HG02798 (cell line): ENCODE data around the gene MBLAC2.
A peak's percentile ranks its signal among the peaks of the same experiment; 100 is the strongest.

Source experiments
- ATAC-seq: cut with Tn5 transposase; IDR thresholded peaks from one replicate; pipeline ENCODE4 v1.9.1; 2021; ENCODE audit warnings: mild to moderate bottlenecking; ENCODE audit not compliant: unreplicated experiment, poor library complexity

MBLAC2 gene

DNA sequence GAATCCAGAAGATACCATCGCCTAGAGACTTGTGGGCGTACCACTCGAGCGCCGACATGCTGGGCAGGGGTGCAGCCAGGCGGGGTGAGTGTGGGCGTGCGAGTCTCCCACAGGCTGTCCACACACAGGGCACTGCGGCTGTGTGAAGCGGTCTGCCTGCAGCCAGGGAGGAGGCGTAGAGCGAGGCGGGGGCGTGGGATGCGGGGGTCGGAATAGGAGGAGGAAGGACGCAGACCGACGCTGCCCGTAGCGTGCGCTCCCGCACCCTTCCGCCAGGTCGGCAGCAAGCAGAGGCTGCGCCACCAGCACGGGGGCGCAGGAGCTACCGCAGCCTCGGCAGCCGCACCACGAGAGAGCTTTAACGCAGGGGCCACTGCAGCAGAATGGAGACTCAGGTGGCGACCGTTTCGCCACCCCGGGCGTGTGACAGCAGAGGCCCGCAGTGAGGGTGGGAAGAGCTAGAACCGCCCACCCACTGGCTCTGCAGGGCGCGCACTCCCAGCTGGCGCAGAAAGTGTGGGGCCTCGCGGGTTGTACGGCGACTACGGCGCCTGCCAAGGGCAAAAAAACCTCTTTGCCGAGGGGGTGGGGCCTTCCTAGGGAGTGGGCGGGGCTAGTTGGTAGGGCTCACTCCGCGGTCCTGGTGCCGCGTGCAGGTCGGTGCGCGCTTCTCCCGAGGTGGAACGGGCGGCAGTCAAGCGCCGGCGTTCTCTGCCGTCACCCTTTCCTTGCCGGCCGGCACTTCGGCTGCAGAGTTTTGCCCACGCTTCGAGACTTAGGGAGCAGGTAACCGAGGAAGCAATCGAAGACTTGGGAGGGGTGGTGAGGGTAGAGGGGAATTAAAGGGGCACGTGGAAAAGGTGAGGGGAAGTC lies at the start of gene MBLAC2, which contains the start of gene POLR3G:
MBLAC2 (minus strand) TSS at position 537 of the 873 bp plus-strand sequence; CDS start at position 58, 479 bp downstream.
POLR3G (plus strand) TSS at position 630 of the 873 bp plus-strand sequence. CDS start 10,704 bp downstream, outside the sequence.
- ATAC-seq, result peak; percentile 91

DNA sequence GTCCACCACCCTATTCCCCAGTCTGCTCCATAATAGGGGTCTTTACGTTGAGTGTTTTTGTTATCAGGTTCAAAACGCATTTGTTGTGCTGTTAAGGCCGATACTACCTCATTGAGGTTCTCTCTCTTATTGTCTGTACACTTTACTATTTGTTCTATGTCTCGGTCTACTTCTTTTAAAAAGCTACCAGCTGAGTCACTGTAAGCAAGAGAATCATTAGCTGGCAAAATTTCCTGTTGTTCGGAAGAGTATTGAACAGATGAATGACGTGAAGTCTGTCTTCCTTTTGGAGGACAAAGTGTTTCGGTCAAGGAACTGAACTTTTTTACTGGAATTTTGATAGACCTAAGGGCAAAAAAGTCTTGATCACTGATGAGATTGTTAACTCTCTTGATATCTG lies 44.5 kb upstream of the MBLAC2 start:
- no peak for ATAC-seq

DNA sequence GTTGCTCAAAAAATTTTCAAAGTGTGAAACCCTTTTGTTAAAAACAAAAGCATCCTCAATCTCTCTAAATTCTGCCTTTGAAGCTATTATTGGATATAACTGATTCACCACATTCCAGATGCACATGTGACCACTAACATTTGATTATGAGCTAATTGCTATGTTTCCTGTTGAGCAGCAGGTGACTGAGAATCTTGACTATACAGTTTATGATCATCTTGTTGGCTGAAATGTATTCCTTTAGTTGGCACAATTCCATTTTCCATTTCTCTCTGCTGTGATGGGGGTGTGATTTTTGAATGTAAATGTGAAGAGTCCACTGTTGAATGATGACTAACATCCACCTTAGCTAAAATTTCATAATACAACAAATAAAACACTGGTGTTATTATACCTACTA lies 44.1 kb upstream of the MBLAC2 start:
- ATAC-seq, result no peak

DNA sequence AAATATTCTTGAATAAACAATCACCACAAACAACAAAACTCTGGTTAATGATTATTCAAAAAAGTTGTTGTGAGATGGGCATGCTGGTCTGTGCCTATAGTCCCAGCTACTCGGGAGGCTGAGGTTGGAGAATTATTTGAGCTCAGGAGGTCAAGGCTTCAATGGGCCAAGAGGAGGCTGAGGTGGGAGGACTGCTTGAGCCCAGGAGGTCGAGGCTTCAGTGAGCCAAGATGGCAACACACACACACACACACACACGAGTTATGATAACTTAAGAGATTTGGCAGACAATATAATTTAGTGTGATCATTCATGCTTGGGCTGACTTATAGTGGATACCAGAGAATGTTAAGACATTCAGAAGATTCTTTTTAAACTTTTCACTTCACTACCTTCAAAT lies 39.9 kb upstream of the MBLAC2 start:
- ATAC-seq, result no peak

DNA sequence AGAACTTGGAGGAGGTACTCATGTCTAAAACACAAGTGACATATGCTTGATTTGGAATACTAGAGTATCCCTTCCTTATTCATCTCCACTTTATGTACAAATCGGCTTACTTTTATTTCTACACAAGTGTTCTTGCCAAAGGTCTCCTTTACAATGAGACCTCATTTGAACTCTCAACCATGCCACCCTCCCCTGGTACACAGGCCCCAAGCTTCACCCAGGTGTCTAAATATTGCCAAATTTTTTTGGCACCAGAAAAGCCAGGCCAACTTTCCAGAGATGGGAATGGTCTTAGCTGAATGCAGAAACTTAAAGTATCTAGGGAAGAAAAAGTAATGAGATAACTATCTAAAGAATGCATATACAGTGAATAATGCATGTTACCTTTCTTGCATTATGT lies 35.9 kb upstream of the MBLAC2 start:
- no peak for ATAC-seq

DNA sequence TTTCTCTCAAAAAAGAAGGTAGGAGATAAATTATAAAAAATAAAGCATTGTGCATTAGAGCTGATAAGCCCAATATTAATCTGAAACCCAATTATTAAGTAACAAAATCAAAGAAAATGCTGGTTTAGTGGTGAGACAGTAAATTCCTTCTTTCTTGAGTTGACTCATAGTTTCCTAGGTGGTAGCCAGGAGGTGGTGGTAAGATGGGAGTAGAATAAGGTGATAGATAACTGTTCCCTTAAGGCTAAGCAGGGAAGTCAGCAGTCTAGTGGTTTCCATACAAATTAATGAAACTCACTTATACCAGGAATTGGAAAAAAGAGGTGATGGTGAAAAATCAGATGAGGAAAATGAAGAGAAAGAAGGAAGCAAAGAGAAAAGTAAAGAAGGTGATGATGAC lies 31.6 kb upstream of the MBLAC2 start:
- ATAC-seq, result no peak

DNA sequence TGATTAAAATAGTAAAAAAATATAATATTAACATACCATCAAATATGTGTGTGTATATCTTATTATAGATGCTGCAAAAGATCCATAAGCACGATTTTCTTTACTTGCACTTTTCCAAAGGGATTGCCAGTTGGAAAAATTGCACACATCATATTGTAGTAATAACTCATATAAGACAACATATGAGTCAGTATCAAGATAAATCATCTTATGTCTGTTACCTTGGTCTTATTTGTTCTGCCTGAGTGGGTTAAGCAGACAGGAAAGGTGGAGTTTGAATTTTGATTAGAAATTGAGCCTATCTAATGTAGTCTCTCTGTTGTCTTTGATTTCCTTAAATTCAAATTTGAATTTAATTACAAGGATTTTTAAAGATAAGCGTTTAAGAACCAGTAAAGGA lies 30.2 kb upstream of the MBLAC2 start:
- no peak for ATAC-seq

DNA sequence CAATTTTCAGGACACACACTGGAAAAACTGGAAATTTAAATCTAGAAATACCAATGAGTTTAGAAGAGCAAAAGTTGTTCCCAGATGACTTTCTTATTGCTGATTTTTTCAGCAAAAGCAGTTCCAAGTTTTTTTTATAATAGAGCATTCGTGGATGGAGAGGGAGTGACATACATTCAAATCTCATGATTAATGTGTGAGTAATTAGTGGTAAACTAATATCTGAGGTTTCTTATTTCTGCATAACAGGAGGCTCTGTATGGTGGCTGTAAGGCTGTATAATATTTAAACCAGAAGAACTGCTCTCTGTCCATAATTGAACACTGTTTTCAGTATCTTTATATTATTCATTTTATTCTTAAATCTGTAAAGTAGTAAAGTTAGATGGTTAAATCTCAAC lies 29.0 kb upstream of the MBLAC2 start:
- ATAC-seq, result no peak

DNA sequence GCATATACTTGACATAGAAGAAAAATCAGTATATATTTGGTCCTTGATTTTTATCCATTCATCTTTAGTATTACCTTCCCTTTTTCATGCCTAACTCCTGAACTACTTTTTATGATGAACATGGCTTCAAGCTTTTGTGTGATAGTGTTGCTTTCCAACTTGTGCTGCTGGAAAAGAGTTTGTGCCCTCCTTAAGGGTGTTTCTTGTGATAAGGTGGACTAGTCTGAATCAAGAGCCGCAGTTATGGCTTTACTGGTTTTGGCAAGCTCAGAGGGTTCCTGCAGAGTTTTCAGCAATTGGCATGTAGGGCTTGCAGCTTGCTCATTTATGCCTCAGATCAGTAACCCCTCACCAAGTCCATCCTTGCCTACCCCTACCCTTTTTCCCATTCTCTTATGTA lies 20.6 kb upstream of the MBLAC2 start:
- ATAC-seq, result no peak

DNA sequence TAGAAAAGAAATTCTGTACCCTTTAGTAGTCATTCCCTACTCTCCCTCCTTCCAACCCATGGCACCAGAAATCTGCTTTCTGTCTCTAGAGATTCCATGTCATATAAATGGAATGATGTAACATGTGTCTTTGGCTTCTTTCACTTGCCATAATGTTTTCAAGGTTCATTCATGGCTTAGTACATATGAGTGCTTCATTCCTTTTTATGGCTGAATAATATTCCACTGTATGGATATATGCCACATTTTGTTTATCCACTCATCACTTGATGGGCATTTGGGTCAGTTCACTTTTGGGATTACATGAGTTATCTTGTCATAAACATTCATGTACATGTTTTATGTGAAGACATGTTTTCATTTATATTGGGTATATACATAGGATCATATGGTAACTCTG lies 19.5 kb upstream of the MBLAC2 start:
- no peak for ATAC-seq

DNA sequence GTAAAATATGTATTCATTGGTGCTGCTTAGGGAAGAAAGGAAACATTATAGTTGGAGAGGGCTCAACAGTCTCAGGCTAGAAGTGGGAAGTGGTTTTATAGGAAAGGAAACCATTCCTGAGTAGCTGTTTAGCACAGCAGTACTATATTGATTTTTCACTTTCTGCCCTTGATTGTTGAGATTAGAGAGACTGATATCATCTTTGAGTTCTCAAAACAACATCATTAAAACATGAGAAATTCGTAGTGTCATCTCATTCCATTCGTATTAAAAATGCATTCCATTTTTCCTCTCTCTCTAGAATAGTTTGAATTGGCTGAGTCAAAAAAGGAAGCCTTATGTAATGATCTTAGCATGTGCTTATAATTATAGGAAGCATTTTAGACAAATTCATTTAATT lies 14.2 kb upstream of the MBLAC2 start:
- ATAC-seq, result no peak

DNA sequence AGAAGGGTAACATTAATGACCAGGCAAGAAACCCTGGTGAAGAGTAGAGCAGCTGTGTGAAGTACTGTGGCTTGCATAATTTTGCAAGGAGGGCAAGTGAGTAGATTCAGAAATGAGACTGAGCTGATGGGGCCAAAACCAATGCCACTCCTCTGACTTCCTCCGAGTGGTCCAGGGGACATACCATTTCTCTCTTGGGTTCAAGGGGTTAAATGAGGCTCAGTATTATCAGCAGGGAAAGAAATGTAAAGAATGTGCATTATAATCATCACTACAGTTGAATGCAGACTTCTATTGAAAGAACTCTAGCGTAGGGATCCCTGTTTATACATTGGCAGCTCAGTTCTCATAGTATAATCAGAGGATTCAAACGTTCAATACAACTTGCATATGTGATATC lies 10.0 kb upstream of the MBLAC2 start:
- no peak for ATAC-seq

DNA sequence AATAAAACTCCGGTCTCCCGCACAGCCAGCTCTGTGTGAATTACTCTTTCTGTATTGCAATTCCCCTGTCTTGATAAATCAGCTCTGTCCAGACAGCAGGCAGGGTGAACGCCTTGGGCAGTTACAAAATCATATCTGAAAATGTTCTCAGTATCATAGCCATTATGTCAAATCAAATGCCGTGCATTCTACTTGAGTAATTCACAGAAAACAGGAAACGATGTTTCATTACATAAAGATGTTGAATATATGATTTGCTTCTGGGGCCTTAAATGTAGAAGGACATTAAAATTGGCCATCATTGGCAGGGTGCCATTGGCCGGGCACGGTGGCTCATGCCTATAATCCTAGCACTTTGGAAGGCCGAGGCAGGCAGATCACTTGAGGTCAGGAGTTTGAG lies 8.6 kb upstream of the MBLAC2 start:
- ATAC-seq, result no peak

DNA sequence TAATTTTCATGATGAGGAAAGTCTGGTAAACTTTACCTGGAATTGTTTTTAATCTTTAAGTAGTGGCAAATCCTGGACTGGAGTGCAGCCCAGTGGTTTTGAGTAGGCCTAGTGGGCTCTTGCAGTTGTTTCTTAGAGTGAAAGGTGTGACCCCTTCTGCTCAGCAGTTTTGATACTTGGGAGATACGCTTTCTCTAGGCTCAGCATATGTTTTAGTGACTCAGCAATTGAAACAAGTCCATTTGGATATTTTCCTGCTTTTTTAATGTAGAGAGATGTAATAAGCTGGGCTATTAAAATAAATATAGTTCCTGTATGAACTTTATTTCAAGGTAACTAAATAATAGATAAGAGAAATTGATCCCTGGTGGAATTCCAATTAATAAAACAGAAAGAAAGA lies 6.1 kb upstream of the MBLAC2 start:
- ATAC-seq, result no peak

DNA sequence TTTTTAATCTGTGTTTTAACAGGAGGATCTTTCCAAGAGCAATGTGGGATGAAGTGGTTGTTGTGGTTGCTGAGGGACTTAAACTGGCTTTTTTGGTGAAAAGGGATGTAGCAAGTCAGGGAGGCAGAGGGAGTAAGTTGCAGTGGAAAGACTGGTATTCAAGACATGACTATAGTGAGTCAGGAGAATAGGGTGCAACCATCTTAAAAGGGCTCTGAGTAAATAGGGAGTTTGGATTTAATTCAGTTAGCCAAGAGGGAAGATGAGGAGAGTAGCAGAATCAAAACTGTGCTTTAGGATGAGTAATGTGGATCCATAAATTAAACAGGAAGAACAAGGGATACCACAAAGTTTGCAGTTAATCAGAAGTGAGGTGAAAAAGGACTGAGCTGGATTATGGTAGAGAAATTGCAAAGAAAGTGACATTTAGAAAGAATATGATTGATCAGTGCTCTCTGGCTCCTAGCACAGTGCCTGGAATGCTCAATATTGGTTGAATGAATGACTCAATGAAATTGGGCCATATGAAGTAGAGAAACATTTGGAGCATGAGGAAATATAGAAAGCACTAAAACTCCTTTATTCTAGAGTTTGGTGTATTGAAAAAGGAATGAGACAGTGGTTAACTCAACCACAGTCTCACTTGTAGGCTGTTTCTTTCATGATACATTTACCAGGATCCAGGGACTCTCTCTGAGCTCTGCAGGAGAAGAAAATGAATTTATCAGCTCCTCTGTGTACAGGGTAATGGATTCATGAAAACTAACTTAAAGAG lies 5.2 kb upstream of the MBLAC2 start:
- no peak for ATAC-seq

DNA sequence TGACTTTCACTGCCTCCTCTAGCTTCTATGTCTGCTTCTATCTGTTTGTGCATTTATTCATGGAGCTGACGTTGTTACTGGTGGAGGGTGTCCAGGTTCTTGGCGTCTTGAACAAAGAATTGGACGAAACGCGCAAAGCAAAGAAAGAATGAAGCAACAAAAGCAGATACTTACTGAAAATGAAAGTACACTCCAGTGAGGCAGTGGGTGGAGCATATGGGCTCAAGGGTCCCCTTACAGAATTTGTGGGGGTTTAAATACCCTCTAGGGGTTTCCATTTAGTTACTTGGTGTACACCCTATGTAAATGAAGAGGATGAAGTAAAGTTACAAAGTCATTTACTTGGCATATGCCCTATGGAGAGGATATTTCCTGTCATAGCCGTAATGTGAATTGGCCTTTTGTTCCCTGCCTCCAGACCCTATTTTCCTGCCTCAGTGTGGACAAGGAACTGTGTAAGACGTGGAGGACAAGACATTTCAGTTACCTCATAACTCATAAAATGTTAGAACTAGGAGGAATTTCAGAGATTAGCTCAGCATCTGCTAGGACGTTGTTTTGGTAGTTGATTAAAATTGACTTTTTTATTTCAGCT lies 3.1 kb upstream of the MBLAC2 start:
- no peak for ATAC-seq

DNA sequence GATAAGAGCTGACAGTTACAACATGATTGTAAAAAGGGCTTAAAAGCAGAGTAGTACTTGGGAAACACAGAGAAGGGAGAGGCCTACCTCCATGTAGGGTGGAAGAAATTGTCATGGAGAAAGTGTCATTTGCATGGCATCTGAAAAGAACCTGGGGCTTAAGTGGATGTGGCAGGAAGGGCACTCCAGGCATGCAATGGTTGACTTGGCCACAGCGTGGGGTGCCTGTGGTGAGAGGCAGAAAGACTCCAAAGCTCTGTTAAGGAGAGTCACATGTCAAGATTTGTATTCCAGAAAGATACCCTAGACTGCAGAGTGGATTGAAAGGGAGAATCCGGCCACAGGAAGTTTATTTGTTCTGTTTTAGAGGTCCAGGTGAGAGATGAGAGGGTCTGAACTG lies 2.5 kb upstream of the MBLAC2 start:
- ATAC-seq, result no peak

DNA sequence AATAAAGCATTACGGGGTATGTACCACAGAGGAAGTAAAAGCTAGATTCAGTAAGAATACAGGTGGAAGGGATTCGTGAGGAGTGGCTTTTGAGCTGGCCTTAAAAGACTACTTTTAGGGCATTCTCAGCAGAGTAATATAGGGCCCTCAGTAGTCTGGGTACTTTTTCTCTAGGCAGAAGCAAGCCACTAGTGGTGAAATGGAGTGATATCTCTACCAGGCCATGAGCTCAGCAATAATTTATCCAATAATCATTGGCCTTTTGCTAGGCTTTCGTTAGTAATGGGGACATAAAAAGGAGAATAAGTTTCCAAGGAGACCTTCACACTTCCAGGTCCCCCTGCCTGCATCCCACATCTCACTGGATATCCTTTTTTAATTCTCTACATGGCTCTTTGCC lies 1.8 kb upstream of the MBLAC2 start:
- ATAC-seq, result no peak

DNA sequence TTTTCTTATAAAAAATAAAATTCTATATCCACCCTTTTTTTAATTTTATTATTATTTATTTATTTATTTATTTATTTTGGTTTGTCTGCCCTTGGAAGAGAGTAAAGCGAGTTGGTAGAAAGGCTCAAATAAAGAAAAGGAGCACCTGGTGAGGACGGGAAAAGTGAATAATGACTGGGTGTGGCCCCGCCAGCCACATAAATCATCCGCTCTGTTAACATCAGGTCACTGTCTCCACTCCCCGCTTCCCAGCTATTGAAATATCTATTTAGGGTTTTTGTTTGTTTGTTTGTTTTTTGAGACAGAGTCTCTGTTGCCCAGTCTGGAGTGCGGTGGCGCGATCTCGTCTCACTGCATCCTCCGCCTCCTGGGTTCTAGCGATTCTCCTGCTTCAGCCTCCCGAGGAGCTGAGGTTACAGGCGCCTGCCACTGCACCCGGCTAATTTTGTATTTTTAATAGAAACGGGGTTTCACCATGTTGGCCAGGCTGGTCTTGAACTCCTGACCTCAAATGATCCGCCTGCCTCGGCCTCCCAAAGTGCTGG lies 937 bp upstream of the MBLAC2 start:
- ATAC-seq, result no peak

DNA sequence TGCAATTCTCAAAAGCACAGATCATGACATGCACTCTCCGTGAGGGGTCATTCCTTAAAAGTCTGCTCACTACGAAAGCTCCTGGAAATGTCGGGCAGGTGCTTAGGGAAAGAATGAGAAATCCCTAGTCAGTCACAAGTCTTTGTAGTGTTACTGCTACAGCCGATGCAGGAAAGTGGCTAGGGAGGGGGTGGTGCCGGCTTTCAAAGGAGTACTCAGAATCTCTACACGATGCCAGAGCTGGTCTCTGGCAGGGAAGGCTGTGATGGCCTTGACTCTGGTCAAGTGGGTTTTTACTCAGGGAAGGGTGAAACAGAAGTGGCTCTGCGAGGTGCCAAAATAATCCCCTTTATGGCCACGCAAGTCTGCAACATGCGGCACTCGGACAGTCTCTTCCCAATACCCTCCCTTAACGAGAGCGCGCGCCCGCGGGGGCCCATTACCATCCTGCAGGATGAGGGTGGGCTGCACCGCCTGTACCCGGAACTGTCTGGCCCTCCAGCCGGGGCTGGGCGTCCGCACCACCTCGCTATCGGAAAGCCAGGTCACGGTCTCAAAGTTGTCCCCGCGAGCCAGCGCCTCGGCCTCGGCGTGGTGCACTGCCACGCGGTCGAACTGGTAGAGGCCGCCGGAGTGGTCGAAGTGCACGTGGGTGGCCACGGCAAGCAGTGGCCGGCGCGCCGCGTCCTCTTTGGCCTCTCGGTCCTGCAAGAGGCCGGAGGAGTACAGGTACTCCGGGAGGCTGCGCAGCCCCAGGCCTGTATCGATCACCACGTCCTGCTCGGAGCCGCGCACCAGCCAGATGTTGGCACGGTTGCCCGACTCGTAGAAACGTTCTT lies 956 bp downstream of the MBLAC2 start:
- peak; percentile 25 for ATAC-seq
